Stimulated activated CD4-positive, alpha-beta T cell treated with anti-CD3 and anti-CD28 coated beads, TNF-alpha, amount 100 ng/mL, for 48 hours (primary cell): ENCODE results near the gene SLC27A6.

Experiments
- DNase-seq, 3 donors: peaks; one replicate each; pipeline ENCODE4 v3.0.0-alpha.2; 2020; ENCODE audit warnings: low read depth in 3 of 3

SLC27A6 gene

GRCh38 chr5:129063483-129064113 is 98.3 kb downstream of the SLC27A6 start:
- DNase-seq: no peak

GRCh38 chr5:129065721-129066120 is 100.4 kb downstream of the SLC27A6 start:
- no peak for DNase-seq

- DNase-seq: no peak
Measured at GRCh38 chr5:129067745-129068144, 102.5 kb downstream of the SLC27A6 start.

GRCh38 chr5:129069292-129069691 is 104.0 kb downstream of the SLC27A6 start:
- no peak for DNase-seq

- no peak for DNase-seq
Measured at GRCh38 chr5:129073111-129073510, 107.8 kb downstream of the SLC27A6 start.

GRCh38 chr5:129074903-129075302 is 109.6 kb downstream of the SLC27A6 start:
- DNase-seq: no peak

- DNase-seq: no peak
Measured at GRCh38 chr5:129077433-129078075, 112.3 kb downstream of the SLC27A6 start.

- no peak for DNase-seq
Measured at GRCh38 chr5:129078247-129078646, 113.0 kb downstream of the SLC27A6 start.

GRCh38 chr5:129078660-129079059 is 113.4 kb downstream of the SLC27A6 start:
- DNase-seq: no peak

- DNase-seq: no peak
Measured at GRCh38 chr5:129079496-129079895, 114.2 kb downstream of the SLC27A6 start.

GRCh38 chr5:129080766-129081165 is 115.5 kb downstream of the SLC27A6 start:
- DNase-seq: no peak

- no peak for DNase-seq
Measured at GRCh38 chr5:129082225-129083136, 117.2 kb downstream of the SLC27A6 start.
